ENCODE measurements around the gene MRPS12. TPM values are rescaled to one million over a fixed set of nuclear protein-coding genes. Genes with fewer than 3 reads are reported as not detected.

Gene MRPS12
- total RNA-seq, 1 experiment from 2014 or later, result 88.0 TPM

- H3K27ac Mint-ChIP-seq, result no peak overlapping the region
- H3K27me3 Mint-ChIP-seq (ENCODE audit: low read depth), result no peaks in the 10 kb centered on the region; the same call in 1 of the 2 replicates
- peaks cover 14% of the 10 kb centered on the region for H3K36me3 Mint-ChIP-seq
- POLR2A ChIA-PET, result no interaction called here
- no peak for ATAC-seq
- peaks cover 9% of the 10 kb centered on the region for H3K4me1 Mint-ChIP-seq
- CTCF ChIA-PET, result no interaction called here
- no peak overlapping the region for H3K4me3 Mint-ChIP-seq
- DNase-seq (ENCODE audit: low spot score), result no peak
- H3K9me3 Mint-ChIP-seq, result peaks cover 6% of the 10 kb centered on the region; the same call in 1 of the 2 replicates
- no peak for TF ChIP-seq GABPB1 (CRISPR knock-in tag; IDR thresholded peaks at IDR 0.05)
- no peak for TF ChIP-seq CDX4 (CRISPR knock-in tag; IDR thresholded peaks at IDR 0.05; ENCODE audit: borderline replicate concordance)
- TF ChIP-seq, protein P1, sequence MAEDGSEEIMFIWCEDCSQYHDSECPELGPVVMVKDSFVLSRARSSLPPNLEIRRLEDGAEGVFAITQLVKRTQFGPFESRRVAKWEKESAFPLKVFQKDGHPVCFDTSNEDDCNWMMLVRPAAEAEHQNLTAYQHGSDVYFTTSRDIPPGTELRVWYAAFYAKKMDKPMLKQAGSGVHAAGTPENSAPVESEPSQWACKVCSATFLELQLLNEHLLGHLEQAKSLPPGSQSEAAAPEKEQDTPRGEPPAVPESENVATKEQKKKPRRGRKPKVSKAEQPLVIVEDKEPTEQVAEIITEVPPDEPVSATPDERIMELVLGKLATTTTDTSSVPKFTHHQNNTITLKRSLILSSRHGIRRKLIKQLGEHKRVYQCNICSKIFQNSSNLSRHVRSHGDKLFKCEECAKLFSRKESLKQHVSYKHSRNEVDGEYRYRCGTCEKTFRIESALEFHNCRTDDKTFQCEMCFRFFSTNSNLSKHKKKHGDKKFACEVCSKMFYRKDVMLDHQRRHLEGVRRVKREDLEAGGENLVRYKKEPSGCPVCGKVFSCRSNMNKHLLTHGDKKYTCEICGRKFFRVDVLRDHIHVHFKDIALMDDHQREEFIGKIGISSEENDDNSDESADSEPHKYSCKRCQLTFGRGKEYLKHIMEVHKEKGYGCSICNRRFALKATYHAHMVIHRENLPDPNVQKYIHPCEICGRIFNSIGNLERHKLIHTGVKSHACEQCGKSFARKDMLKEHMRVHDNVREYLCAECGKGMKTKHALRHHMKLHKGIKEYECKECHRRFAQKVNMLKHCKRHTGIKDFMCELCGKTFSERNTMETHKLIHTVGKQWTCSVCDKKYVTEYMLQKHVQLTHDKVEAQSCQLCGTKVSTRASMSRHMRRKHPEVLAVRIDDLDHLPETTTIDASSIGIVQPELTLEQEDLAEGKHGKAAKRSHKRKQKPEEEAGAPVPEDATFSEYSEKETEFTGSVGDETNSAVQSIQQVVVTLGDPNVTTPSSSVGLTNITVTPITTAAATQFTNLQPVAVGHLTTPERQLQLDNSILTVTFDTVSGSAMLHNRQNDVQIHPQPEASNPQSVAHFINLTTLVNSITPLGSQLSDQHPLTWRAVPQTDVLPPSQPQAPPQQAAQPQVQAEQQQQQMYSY (CRISPR knock-in tag; IDR thresholded peaks at IDR 0.05), result no peak
- TF ChIP-seq MAX (CRISPR knock-in tag; IDR thresholded peaks at IDR 0.05), result no peak
- TF ChIP-seq ZNF219 (CRISPR knock-in tag; IDR thresholded peaks at IDR 0.05; ENCODE audit: borderline replicate concordance), result no peak
- TF ChIP-seq ATF2 (CRISPR knock-in tag; IDR thresholded peaks at IDR 0.05; ENCODE audit: borderline replicate concordance, low read depth), result no peak
- no peak for TF ChIP-seq ATF1 (CRISPR knock-in tag; IDR thresholded peaks at IDR 0.05)
- TF ChIP-seq ATF6 (CRISPR knock-in tag; IDR thresholded peaks at IDR 0.05), result no peak
- TF ChIP-seq, protein P2, sequence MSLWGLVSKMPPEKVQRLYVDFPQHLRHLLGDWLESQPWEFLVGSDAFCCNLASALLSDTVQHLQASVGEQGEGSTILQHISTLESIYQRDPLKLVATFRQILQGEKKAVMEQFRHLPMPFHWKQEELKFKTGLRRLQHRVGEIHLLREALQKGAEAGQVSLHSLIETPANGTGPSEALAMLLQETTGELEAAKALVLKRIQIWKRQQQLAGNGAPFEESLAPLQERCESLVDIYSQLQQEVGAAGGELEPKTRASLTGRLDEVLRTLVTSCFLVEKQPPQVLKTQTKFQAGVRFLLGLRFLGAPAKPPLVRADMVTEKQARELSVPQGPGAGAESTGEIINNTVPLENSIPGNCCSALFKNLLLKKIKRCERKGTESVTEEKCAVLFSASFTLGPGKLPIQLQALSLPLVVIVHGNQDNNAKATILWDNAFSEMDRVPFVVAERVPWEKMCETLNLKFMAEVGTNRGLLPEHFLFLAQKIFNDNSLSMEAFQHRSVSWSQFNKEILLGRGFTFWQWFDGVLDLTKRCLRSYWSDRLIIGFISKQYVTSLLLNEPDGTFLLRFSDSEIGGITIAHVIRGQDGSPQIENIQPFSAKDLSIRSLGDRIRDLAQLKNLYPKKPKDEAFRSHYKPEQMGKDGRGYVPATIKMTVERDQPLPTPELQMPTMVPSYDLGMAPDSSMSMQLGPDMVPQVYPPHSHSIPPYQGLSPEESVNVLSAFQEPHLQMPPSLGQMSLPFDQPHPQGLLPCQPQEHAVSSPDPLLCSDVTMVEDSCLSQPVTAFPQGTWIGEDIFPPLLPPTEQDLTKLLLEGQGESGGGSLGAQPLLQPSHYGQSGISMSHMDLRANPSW (CRISPR knock-in tag; conservative IDR thresholded peaks at IDR 0.05; ENCODE audit: low read depth), result no peak
- TF ChIP-seq ESRRA (CRISPR knock-in tag; IDR thresholded peaks at IDR 0.05; ENCODE audit: borderline replicate concordance), result no peak
- no peak for TF ChIP-seq ZNF416 (CRISPR knock-in tag; IDR thresholded peaks at IDR 0.05)
- no peak for TF ChIP-seq NFE2L1 (CRISPR knock-in tag; IDR thresholded peaks at IDR 0.05)
- no peak for TF ChIP-seq TP53 (CRISPR knock-in tag; IDR thresholded peaks at IDR 0.05)
- TF ChIP-seq ZNF138 (CRISPR knock-in tag; conservative IDR thresholded peaks at IDR 0.05), result no peak
- no peak for TF ChIP-seq JAZF1 (CRISPR knock-in tag; IDR thresholded peaks at IDR 0.05)
- TF ChIP-seq ZNF121 (CRISPR knock-in tag; IDR thresholded peaks at IDR 0.05), result no peak
- no peak for TF ChIP-seq TEAD1 (CRISPR knock-in tag; IDR thresholded peaks at IDR 0.05)
- no peak for TF ChIP-seq ZNF512 (CRISPR knock-in tag; IDR thresholded peaks at IDR 0.05; ENCODE audit: borderline replicate concordance)
- TF ChIP-seq E2F4 (CRISPR knock-in tag; IDR thresholded peaks at IDR 0.05; ENCODE audit: borderline replicate concordance, low read depth), result no peak
Measured at GRCh38 chr19:38958301-38958700, 27.6 kb downstream of the MRPS12 start.

All from WTC11 (cell line).